GM20000 (cell line): ENCODE data around the gene ZRANB3.
"Not testable (repeated sequence)": the region's sequence is repeated elsewhere in the genome, so short reads cannot be mapped to it uniquely, and the experiment has no call there.

Experiments used
- DNase-seq: peaks from one replicate; pipeline ENCODE4 v3.0.0; 2012; ENCODE audit warnings: low spot score
- CTCF ChIP-seq: IDR thresholded peaks from 2 replicates; pipeline ENCODE4 v1.5.1; 2012; ENCODE audit warnings: mild to moderate bottlenecking, control low read depth; ENCODE audit errors: extremely low read depth, missing control alignments

The ZRANB3 gene

GRCh38 chr2:135095591-135095990 lies 435.4 kb downstream of the ZRANB3 start:
- TF ChIP-seq CTCF = no peak
- DNase-seq = no peak

- DNase-seq = no peak
- TF ChIP-seq CTCF = no peak
Measured at GRCh38 chr2:135094508-135094907, 436.5 kb downstream of the ZRANB3 start.

- TF ChIP-seq CTCF = no peak
- no peak for DNase-seq
Measured at GRCh38 chr2:135093670-135094330, 437.2 kb downstream of the ZRANB3 start.

- no peak for DNase-seq
- no peak for TF ChIP-seq CTCF
Measured at GRCh38 chr2:135093193-135093592, 437.8 kb downstream of the ZRANB3 start.

- no peak for TF ChIP-seq CTCF
- no peak for DNase-seq
Measured at GRCh38 chr2:135091681-135092080, 439.3 kb downstream of the ZRANB3 start.

- DNase-seq = not testable (repeated sequence)
Measured at GRCh38 chr2:135089597-135089996, 441.4 kb downstream of the ZRANB3 start.
